Activated CD8-positive, alpha-beta T cell treated with anti-CD3 and anti-CD28 coated beads for 36 hours (primary cell): ENCODE results near the gene ZIC3. TPM values are rescaled to one million over a fixed set of nuclear protein-coding genes. Genes with fewer than 3 reads are reported as not detected.
A peak's percentile ranks its signal among the peaks of the same experiment; 100 is the strongest.

Experiments
- ATAC-seq: fragments of 200-7000 bp; cut with Tn5 transposase; one replicate; pipeline ENCODE4 v1.10.0; 2021; ENCODE audit warnings: mild to moderate bottlenecking, moderate library complexity
- CTCF ChIA-PET: fragments of 350-600 bp; sonication (Branson Sonifier 250); formaldehyde crosslinking; loops from one replicate; lab custom pipeline; 2021; ENCODE audit warnings: antibody characterized with exemption; lab: Charles Lee
- POLR2A ChIA-PET: fragments of 350-600 bp; sonication (Branson Sonifier 250); formaldehyde crosslinking; loops from one replicate; lab custom pipeline; 2021; ENCODE audit warnings: antibody characterized with exemption; lab: Charles Lee
- DNase-seq: peaks from one replicate; pipeline ENCODE4 v3.0.0-alpha.2; 2020
- H3K27ac Mint-ChIP-seq: one replicate; pipeline ENCODE4 v1.8.0; 2021; ENCODE audit warnings: mild to moderate bottlenecking, mixed read lengths
- H3K27me3 Mint-ChIP-seq: one replicate; pipeline ENCODE4 v1.8.0; 2021; ENCODE audit warnings: mixed read lengths
- H3K36me3 Mint-ChIP-seq: one replicate; pipeline ENCODE4 v1.8.0; 2021; ENCODE audit warnings: low read depth, mixed read lengths
- H3K4me1 Mint-ChIP-seq: one replicate; pipeline ENCODE4 v1.8.0; 2021; ENCODE audit warnings: low read depth, mixed read lengths
- H3K4me3 Mint-ChIP-seq: one replicate; pipeline ENCODE4 v1.8.0; 2021; ENCODE audit warnings: mild to moderate bottlenecking, moderate library complexity, mixed read lengths
- H3K9me3 Mint-ChIP-seq: one replicate; pipeline ENCODE4 v1.8.0; 2021; ENCODE audit warnings: mixed read lengths
- CTCF ChIP-seq: fragments of 200-600 bp; IDR thresholded peaks from one replicate; pipeline ENCODE4 v1.8.0; 2022; ENCODE audit warnings: antibody characterized with exemption, mild to moderate bottlenecking
- intact Hi-C: fragments of 100-400 bp; cut with micrococcal nuclease; formaldehyde crosslinking; loops from one replicate; pipeline ENCODE4 v1.10.0; 2022
- total RNA-seq, 2 experiments: library from RNA; stranded (reverse); gene quantifications; one replicate each; pipeline ENCODE4 v1.2.3, GENCODE V29; 2021

ZIC3 gene
- total RNA-seq, 2 experiments from 2014 or later, result not detected

- POLR2A ChIA-PET, result no interaction called here
- no peak for ATAC-seq
- DNase-seq, result no peak
- Mint-ChIP-seq H3K27me3 (peaks cover 31% of the 10 kb centered on the region), H3K4me3 (no peak overlapping the region), H3K36me3 (peaks cover 4% of the 10 kb centered on the region), H3K27ac (no peak overlapping the region), H3K9me3 (no peaks in the 10 kb centered on the region), H3K4me1 (peaks cover 6% of the 10 kb centered on the region)
- no peak for TF ChIP-seq CTCF
- intact Hi-C loops, result loop anchor here (5.0 kb wide), 1 partner anchor 135 kb away; no protein-coding TSS in a partner anchor
- CTCF ChIA-PET, result no interaction called here
Observed at GRCh38 chrX:137562096-137562495, 3.8 kb upstream of the ZIC3 start.

DNA sequence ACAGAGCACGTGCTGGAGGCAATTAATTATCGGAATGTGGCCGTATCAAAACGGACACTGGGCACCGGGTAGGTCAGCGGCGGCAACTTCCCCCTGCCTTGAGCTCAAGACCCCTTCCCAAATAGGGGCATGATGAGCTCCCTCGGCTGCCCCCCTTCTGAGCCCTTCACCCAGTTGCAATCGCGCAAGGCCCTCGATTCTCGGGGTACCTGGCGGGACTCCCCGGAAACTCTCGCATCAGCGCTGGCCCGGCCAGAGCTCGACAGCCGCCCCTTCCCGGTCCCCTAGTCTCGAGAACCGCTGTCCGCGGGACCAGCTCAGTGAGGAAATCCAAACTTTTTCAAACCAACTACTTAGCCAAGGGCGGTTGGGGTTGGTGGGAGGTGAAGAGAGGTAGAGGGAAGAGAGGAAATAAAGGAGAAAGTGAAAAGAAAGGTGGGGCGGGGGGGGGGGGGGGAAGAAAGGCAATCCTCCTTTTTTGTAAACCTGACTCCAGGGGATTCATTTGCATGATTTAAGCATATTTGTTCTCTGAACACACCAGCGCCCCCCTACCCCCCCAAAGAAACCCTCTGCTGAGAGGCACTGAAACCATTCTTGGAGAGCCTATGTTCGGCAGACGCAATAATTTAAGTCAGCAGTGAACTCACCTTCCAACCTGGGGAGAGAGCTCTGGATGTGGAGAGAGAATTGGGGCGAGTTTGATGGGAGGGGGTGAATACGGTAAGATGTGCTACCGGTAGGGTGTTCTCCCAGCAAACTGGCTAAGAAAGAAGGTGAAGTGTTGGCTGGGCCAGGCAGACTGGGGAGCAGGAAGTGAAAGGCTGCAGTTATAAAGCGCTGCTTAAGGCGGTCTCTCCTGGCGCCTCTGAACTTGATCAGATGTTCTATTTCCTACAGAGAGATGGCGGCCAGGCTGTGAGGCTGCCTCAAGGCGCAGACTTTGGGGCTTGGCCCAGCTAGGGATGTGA lies 2.0 kb upstream of the ZIC3 start:
- intact Hi-C loops, result loop anchor here (5.0 kb wide), 1 partner anchor 137 kb away; no protein-coding TSS in a partner anchor
- Mint-ChIP-seq H3K36me3 (peaks cover 4% of the 10 kb centered on the region), H3K9me3 (no peaks in the 10 kb centered on the region), H3K27ac (no peak overlapping the region), H3K4me3 (no peak overlapping the region), H3K27me3 (peaks cover 43% of the 10 kb centered on the region), H3K4me1 (peaks cover 13% of the 10 kb centered on the region)
- ChIA-PET CTCF (no interaction called here), POLR2A (no interaction called here)
- TF ChIP-seq CTCF, result no peak
- DNase-seq (no peak), ATAC-seq (no peak)

- DNase-seq, result no peak
- no peak for TF ChIP-seq CTCF
- H3K27me3 Mint-ChIP-seq, result peaks cover 47% of the 10 kb centered on the region
- ChIA-PET POLR2A (no interaction called here), CTCF (no interaction called here)
- H3K9me3 Mint-ChIP-seq, result peaks cover 1% of the 10 kb centered on the region
- H3K4me1 Mint-ChIP-seq, result peaks cover 13% of the 10 kb centered on the region
- H3K4me3 Mint-ChIP-seq, result peak overlapping the region; percentile 55
- no peak for ATAC-seq
- no peak overlapping the region for H3K27ac Mint-ChIP-seq
- peaks cover 4% of the 10 kb centered on the region for H3K36me3 Mint-ChIP-seq
- intact Hi-C loops, result no loop called here
Observed at GRCh38 chrX:137565318-137565904, 516 bp upstream of the ZIC3 start.

- H3K27ac Mint-ChIP-seq, result no peak overlapping the region
- DNase-seq (no peak), ATAC-seq (no peak)
- TF ChIP-seq CTCF, result no peak
- H3K4me1 Mint-ChIP-seq, result peaks cover 13% of the 10 kb centered on the region
- intact Hi-C loops, result no loop called here
- ChIA-PET CTCF (no interaction called here), POLR2A (no interaction called here)
- H3K4me3 Mint-ChIP-seq, result no peak overlapping the region
- H3K36me3 Mint-ChIP-seq, result peaks cover 4% of the 10 kb centered on the region
- peaks cover 54% of the 10 kb centered on the region for H3K27me3 Mint-ChIP-seq
- H3K9me3 Mint-ChIP-seq, result peaks cover 1% of the 10 kb centered on the region
Observed at GRCh38 chrX:137566746-137567679, 1.1 kb downstream of the ZIC3 start.
